Dendritic cell treated with granulocyte-macrophage colony-stimulating factor and Interleukin-4, amounts not matched to agents 40 ng/mL and 50 ng/mL, for 4 days (primary cell): ENCODE measurements around the gene MMUT.
"Not testable (repeated sequence)": the region's sequence is repeated elsewhere in the genome, so short reads cannot be mapped to it uniquely, and the experiment has no call there.

Experiments used
- H3K27ac Mint-ChIP-seq: one replicate; pipeline ENCODE4 v1.8.0; 2022; ENCODE audit warnings: mild to moderate bottlenecking, mixed read lengths
- H3K27me3 Mint-ChIP-seq: one replicate; pipeline ENCODE4 v1.8.0; 2022; ENCODE audit warnings: mild to moderate bottlenecking, mixed read lengths
- H3K36me3 Mint-ChIP-seq: one replicate; pipeline ENCODE4 v1.8.0; 2022; ENCODE audit warnings: low read depth, mixed read lengths
- H3K4me1 Mint-ChIP-seq: one replicate; pipeline ENCODE4 v1.8.0; 2022; ENCODE audit warnings: low read depth, mixed read lengths
- H3K4me3 Mint-ChIP-seq: one replicate; pipeline ENCODE4 v1.8.0; 2022; ENCODE audit warnings: mild to moderate bottlenecking, moderate library complexity, mixed read lengths
- H3K9me3 Mint-ChIP-seq: one replicate; pipeline ENCODE4 v1.8.0; 2022; ENCODE audit warnings: mixed read lengths
- intact Hi-C: fragments of 100-400 bp; cut with micrococcal nuclease; formaldehyde crosslinking; loops from one replicate; pipeline ENCODE4 v1.15.0; 2022

MMUT gene

GRCh38 chr6:49401063-49401462 is 62.0 kb downstream of the MMUT start:
- intact Hi-C loops: no loop called here
- no peaks in the 10 kb centered on the region for H3K36me3 Mint-ChIP-seq
- H3K27ac Mint-ChIP-seq: no peak overlapping the region
- no peaks in the 10 kb centered on the region for H3K27me3 Mint-ChIP-seq
- no peaks in the 10 kb centered on the region for H3K9me3 Mint-ChIP-seq
- no peak overlapping the region for H3K4me3 Mint-ChIP-seq
- no peaks in the 10 kb centered on the region for H3K4me1 Mint-ChIP-seq

- H3K4me3 Mint-ChIP-seq, intact Hi-C loops, H3K27ac Mint-ChIP-seq, H3K4me1 Mint-ChIP-seq, H3K9me3 Mint-ChIP-seq, H3K36me3 Mint-ChIP-seq, H3K27me3 Mint-ChIP-seq: not testable (repeated sequence)
Observed at GRCh38 chr6:49386667-49387508, 76.2 kb downstream of the MMUT start.

- H3K4me1 Mint-ChIP-seq: no peaks in the 10 kb centered on the region
- H3K27me3 Mint-ChIP-seq: no peaks in the 10 kb centered on the region
Observed at GRCh38 chr6:49384904-49385303, 78.1 kb downstream of the MMUT start.

More at GRCh38 chr6:49384904-49385303, 78.1 kb downstream of the MMUT start:
- no peak overlapping the region for H3K27ac Mint-ChIP-seq
- peaks cover 8% of the 10 kb centered on the region for H3K9me3 Mint-ChIP-seq
- intact Hi-C loops: no loop called here
- no peak overlapping the region for H3K4me3 Mint-ChIP-seq
- H3K36me3 Mint-ChIP-seq: no peaks in the 10 kb centered on the region
